ENCODE results near the gene DAPK1.

DNA sequence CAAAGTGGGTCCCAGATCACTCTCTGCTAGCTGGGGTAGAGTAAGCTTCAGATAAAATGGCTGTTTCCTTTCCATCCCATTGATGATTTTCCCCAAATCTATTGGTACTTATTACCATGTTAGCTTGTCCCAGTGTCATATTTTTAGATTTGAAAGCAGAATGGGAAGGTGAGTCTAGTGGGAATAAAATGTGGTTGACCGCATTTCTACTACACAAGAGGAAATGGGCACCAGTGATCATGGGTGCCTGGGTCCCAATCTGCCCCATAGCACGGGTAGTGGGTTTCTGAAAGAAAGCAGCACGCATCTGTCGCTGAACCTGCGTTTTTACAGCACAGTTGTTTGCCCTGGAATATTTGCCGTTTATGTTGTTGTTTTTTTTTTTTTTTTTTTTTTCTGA lies 20.1 kb downstream of the DAPK1 start:
- TF ChIP-seq CTCF (IDR thresholded peaks at IDR 0.05) (no peak), EP300 (IDR thresholded peaks at IDR 0.05; ENCODE audit: low read depth) (no peak), POLR2AphosphoS5 (IDR thresholded peaks at IDR 0.05) (no peak)

Data from transverse colon (tissue), 4 donors.